ENCODE measurements around the gene CACNA1I.

DNA sequence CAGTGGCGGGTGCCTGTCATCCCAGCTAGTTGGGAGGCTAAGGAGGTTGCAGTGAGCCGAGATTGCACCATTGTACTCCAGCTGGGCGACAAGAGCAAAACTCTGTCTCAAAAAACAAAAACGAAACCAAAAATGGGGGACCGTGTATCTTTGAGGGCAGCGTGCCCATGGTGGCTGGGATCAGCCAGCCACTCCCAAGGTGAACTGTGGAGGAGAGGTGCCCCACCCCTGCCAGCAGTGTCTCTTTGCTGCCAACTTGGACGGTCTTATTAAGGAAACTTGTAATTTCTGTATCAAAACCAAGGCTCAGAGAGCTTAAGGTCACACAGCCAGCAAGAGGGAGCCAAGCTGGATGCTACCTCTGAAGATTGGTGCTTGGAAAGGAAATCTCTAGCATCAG, 147.7 kb downstream of the CACNA1I start:
- TF ChIP-seq ZNF274 (IDR thresholded peaks at IDR 0.05; ENCODE audit: borderline replicate concordance, extremely low read depth, low read length): no peak
- TF ChIP-seq, protein P1, sequence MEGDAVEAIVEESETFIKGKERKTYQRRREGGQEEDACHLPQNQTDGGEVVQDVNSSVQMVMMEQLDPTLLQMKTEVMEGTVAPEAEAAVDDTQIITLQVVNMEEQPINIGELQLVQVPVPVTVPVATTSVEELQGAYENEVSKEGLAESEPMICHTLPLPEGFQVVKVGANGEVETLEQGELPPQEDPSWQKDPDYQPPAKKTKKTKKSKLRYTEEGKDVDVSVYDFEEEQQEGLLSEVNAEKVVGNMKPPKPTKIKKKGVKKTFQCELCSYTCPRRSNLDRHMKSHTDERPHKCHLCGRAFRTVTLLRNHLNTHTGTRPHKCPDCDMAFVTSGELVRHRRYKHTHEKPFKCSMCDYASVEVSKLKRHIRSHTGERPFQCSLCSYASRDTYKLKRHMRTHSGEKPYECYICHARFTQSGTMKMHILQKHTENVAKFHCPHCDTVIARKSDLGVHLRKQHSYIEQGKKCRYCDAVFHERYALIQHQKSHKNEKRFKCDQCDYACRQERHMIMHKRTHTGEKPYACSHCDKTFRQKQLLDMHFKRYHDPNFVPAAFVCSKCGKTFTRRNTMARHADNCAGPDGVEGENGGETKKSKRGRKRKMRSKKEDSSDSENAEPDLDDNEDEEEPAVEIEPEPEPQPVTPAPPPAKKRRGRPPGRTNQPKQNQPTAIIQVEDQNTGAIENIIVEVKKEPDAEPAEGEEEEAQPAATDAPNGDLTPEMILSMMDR (IDR thresholded peaks at IDR 0.05; ENCODE audit: control extremely low read depth in 1 of 3, insufficient read depth in 1 of 3, low read depth in 1 of 3, low read length in 3 of 3): no peak
- TF ChIP-seq POLR2A (IDR thresholded peaks at IDR 0.05; ENCODE audit: control extremely low read depth in 1 of 2, low read depth in 2 of 2, low read length in 2 of 2): no peak
- no peak for TF ChIP-seq SRF (IDR thresholded peaks at IDR 0.05; ENCODE audit: low read depth, low read length)
- TF ChIP-seq RAD21 (IDR thresholded peaks at IDR 0.05 in 1 of 2, conservative IDR thresholded peaks at IDR 0.05 in 1 of 2; ENCODE audit: low read depth in 2 of 2, low read length in 2 of 2): no peak
- no peak for TF ChIP-seq FOSL1 (IDR thresholded peaks at IDR 0.05; ENCODE audit: insufficient read depth, low read depth, low read length)
- no peak for TF ChIP-seq JUND (IDR thresholded peaks at IDR 0.05; ENCODE audit: low read length)
